Hematopoietic multipotent progenitor cell treated with erythropoietin and hydrocortisone succinate and interleukin-3 and kit ligand, for 15 days (in vitro differentiated cells): ENCODE measurements around the gene CHRNA4.

ENCODE experiments used
- DNase-seq: peaks from one replicate; pipeline ENCODE4 v3.0.0-alpha.2; 2015; ENCODE audit warnings: low spot score

The CHRNA4 gene

GRCh38 chr20:63363981-63364561, 2.9 kb upstream of the CHRNA4 start:
- no peak for DNase-seq

- DNase-seq = no peak
Observed at GRCh38 chr20:63363013-63363957, 2.1 kb upstream of the CHRNA4 start.

GRCh38 chr20:63362436-63363009, 1.4 kb upstream of the CHRNA4 start:
- DNase-seq = no peak

GRCh38 chr20:63361519-63362435, 628 bp upstream of the CHRNA4 start:
- DNase-seq = no peak

- DNase-seq = no peak
Observed at GRCh38 chr20:63359937-63360849, 956 bp downstream of the CHRNA4 start.

- no peak for DNase-seq
Observed at GRCh38 chr20:63359164-63359934, 1.8 kb downstream of the CHRNA4 start.

- DNase-seq = no peak
Observed at GRCh38 chr20:63357921-63358905, 2.9 kb downstream of the CHRNA4 start.

GRCh38 chr20:63356931-63357879, 3.9 kb downstream of the CHRNA4 start:
- DNase-seq = no peak

GRCh38 chr20:63356511-63356910, 4.6 kb downstream of the CHRNA4 start:
- DNase-seq = no peak

GRCh38 chr20:63355781-63356295, 5.3 kb downstream of the CHRNA4 start:
- DNase-seq = no peak

GRCh38 chr20:63354636-63355350, 6.4 kb downstream of the CHRNA4 start:
- DNase-seq = no peak

GRCh38 chr20:63352811-63353221, 8.3 kb downstream of the CHRNA4 start:
- no peak for DNase-seq

- no peak for DNase-seq
Observed at GRCh38 chr20:63351811-63352591, 9.1 kb downstream of the CHRNA4 start.

- DNase-seq = no peak
Observed at GRCh38 chr20:63351326-63351700, 9.8 kb downstream of the CHRNA4 start.

GRCh38 chr20:63350597-63351325, 10.4 kb downstream of the CHRNA4 start:
- DNase-seq = no peak
